NCI-H1930 (cell line): ENCODE data around the gene KHDC4.

Source experiments
- DNase-seq, 2 experiments: peaks; one replicate each; lab custom pipeline; 2025; lab: John Stamatoyannopoulos, UW

KHDC4 gene

DNA sequence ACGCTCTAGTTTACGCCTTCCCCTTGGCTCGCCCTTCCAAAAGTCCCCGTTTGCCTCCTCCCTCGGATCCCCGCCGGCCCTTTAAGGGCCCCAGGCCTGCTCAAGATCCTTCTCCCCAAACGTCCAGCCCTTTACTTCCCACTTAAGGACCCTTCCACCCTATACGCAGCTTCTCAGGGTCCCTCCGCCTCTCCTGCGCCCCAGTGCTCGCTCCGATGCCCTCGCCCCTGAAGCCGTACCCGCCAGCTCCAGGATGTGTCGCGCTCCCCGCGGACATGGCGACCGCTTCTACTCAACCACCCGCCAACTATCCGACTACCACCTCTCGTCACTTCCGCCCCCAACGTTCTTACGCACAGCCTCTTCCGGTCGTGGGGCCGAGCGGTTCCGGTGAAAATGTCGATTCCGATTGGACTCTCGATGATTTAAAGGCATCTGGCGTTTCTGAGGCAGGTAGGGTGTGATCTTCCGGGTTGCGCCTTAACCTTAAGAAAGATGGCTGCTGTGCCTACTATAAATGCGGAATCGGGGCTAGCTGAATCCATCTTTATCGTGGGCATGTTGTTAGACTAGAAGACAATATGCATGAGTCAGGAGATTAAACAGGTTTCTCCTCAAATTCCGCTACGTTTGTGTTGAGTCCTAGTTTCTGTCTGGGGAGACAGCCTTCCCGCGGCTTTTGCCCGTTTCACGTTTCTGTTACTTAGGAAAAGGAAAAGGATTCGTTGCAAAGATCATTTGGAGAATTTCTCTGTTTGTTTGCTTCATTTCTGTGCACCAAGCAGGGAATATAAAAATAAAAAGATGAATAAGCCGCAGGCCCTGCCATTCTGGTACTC is at the start of gene KHDC4:
KHDC4 (minus strand) TSS at position 317 of the 839 bp plus-strand sequence; CDS start at position 277, 40 bp downstream.
- DNase-seq: peak; percentile 98 to 99

DNA sequence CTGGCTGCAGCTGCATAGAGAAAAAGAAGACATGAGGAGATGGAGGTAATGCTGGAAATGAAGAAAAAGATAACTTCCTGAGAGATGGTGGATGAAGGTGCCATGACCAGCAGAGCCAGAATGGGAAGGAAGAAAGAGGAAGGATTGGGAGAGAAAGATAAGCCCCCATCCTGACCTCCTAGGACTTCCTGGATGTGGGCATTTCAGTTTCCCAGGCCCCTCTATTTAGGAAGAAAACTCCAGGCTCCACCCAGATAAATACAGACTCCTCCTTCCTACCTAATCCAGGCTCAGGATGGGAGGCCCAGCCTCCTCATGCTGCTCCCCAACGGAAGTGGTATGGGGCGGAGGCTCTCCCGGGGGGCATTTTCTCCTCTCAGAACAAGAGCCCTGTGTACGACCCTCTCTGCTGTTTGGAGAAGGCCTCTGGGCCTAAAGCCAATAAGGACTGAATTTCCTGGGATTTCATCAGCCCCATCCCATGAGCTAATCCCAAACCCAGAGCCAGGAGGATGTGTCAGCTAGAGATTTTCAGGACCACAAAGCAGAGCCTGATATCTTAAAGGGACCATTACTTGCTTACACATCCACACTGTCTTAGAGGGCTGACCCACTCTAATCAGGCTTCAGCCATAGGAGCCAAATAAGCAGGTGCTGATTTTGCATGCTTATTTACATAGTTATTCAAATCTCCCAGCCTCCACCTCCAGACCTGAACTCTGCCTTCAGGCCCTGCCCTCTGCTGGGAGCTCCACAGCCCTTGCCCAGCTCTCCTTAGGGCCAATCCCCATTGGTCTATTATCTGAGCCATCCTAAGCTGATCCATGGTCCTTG is 49.2 kb upstream of the KHDC4 start:
- peak in 1 of 2 experiments; percentile 68 for DNase-seq

DNA sequence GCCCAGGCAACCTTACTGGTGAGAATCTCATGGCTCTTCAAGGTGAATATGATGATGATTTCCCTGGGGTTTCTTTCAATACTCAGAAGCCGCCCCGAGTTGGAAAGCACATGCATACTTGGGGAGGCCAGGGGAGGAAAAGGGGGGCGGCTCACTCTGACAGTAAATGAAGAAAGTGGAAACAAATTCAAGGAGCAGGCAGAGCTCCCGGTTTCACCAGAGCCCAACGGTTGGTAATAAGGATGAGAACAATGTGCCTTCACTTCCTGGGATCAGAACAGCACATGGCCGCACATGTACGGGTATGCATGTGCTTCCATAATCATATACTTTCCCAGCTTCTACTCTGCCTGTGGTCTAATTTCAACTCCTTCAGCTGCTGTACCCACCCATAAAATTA is 47.9 kb upstream of the KHDC4 start:
- DNase-seq: no peak

DNA sequence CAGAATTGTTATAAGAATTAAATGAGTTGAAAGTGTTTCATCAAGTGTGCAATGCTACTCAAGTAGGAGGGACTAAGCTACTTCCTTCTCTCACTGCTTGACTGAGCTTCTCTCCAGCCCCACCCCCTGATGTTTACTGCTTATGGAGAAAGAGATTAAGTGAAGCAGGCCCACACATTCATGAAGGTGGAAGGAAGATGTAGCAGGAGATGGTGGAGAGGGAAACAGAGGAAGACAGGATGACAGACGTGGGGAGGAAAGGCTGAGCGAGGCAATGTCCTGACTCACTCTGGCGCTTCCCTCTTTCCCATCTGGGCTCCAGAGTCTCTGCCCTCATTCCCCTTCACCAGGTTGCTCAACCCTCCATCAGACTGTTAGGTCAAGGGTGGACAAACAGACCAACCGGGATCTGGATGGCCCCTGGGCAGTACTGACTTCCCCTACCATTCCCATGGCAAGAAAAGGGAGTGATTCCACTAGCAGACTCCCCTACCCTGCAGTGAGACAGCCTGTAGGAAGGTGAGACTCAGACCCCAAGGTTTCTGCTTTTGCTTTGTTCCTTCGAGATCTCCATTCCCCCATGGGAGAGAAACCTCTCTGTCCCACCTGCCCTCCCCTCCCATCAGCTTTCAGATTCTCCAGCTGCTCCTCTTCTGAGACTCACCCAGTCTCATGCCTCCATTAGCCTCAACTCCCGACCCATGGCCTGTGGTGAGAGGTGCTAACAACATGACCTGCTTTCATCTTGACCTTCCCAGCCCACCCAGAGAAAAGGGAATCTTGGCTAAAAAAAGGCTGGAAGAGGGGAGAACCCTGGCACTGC is 47.3 kb upstream of the KHDC4 start:
- DNase-seq: no peak

DNA sequence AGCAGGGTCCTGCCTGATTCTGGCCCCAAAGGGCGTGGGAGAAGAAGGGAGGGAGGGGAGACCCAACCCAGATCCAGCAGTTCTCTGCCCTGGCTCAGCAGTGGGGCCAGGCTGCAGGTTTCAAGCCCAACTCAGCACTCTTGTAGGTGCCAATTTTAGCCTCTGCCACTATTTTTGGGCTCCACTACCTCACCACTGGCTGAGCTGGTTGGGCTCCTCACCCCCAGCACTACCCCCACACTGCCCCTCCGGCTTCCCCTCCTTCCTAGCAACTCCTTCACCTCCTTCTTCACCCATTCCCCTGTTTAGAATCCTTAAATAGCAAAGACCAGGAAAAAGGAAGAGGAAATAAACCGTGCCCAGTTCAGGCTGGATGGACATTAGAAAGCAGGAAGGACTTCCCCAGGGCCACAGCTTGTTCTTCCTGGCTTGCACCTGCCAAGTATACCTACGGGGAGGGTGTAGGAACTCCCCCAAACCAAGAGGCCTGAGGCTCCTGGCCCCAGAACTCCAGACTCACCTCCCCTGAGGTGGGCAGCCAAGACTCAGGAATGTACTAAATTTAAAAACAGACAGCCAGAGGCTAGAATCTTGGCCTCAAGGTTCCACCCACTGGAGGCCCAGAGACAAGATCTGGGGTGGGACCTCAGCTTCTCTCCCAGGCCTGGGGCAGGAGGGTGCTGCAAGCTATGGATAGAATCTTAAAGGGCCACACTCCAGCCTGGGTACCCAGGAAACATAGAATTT is 45.6 kb upstream of the KHDC4 start:
- no peak for DNase-seq

DNA sequence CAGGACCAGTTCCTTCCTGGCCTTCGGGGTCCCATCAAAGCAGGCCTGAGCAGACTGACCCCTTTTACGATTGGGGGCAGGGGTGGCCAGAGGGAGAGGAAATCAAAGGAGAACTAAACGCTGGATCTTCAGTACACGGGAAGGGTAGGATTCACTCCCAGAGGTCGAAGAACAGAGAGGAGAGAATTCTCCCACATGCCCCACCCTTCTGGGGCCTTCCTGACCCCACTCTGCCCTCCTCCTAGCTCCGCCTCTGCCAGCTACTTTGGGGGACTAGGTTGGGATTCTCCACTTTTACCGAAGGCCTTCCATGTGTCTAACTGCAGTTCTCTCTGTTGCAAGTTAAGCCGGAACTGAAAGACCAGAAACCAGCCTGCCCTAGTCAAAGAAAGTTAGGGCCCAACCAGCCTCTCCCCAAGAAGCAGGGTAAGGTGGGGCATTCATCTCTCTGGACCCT is 44.8 kb upstream of the KHDC4 start:
- DNase-seq: no peak

DNA sequence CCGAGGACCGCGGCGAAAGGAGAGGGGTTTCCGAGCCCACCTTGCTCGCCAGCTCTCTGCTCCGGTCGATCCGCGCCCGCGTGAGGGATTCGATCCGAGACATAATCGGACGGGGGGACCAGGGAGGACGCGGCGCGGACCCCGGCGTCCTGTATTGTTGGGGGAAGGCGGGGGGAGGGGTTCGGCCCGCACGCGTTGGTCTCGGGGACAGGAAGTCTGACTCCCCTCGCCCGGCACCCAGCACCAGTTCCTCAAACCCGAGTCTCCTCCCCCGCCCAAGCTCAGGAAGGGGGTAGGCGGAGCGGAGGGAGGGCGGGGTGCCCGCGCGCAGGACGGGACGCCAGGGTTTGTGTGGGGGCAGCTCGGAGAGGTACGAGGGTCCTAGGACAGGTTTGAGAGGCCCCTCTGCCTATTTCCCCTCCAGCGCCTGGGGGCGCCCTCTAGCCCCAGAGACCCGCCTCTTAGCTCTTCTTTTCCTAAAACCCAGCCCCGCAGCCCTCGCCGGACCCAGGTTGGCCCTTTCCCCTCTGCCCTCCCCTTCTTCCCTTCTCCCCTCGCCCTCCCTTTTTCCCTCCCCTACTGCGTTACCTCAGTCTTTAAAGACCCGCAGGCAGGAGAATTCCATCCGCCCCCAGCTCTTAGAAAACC is 44.2 kb upstream of the KHDC4 start, which contains the start of gene ARHGEF2:
ARHGEF2 (minus strand) TSS at position 223 of the 648 bp plus-strand sequence; CDS start at position 103, 120 bp downstream.
- DNase-seq: peak in 1 of 2 experiments; percentile 23

DNA sequence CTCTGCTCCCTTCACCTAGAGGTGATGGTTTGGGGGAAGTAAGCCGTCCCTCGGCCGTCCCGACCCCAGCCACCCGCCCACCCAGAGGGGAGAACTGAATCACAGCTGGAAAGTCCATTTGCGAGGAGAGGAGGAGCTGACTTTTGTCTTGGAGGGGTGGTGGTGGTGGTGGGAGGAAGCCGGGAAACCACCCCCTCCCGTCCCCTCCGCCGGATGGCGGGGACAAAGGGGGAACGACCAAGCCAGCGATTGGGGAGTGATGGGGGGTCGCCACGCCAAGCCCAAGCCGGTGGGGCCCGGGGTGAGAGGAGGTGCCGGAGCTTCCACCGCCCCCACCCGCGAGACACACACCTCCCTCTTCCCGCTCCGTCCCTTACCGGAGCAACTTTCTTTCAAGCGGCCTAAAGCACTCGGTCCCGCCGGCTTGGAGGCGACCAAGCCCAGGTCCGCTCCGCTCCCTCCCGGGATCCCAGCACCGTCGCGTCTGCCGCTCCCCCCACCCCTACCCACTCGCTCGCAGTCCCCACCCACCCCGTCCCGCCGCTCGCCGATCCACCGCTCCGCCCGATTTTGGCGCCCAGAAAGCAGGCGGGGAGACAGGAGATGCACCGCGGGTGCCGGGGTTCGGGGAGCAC is 43.6 kb upstream of the KHDC4 start:
- no peak for DNase-seq

DNA sequence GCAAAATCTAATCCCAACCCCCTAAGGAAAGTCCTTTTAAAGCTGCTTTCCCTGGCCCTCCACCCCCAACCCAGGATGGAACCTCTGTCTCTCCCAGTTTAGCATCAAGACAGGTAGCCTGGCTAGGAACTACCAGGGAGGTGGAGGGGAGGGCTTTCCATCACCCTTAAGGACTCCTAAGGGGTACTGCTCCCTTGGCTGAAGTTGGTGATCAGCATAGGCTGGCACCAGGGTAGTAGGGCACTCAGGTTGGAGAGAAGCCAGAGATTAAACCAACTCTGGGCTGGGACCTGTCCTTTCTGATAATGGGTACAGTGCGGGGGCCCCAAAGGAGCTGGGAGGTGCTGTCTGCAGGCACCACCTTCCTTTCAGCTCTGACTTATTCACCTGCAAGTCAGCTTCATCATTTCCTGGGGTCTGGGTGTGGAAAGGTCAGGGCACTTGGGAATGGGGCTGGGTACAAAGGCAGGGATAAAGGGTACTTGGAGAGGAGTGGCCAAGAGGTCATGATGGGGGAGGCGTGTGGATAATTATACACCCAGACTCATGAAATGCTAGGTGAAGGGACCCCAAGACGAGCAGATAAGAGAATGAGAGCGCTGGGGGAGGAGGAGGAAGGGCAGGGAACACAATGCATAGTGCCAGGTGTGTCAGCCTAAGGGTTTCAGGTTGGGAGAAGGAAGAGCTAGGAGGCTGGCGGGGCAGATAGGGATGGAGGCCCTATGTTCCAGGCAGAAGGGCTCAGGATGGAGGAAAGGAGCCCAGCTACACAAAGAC is 42.9 kb upstream of the KHDC4 start:
- DNase-seq: no peak

DNA sequence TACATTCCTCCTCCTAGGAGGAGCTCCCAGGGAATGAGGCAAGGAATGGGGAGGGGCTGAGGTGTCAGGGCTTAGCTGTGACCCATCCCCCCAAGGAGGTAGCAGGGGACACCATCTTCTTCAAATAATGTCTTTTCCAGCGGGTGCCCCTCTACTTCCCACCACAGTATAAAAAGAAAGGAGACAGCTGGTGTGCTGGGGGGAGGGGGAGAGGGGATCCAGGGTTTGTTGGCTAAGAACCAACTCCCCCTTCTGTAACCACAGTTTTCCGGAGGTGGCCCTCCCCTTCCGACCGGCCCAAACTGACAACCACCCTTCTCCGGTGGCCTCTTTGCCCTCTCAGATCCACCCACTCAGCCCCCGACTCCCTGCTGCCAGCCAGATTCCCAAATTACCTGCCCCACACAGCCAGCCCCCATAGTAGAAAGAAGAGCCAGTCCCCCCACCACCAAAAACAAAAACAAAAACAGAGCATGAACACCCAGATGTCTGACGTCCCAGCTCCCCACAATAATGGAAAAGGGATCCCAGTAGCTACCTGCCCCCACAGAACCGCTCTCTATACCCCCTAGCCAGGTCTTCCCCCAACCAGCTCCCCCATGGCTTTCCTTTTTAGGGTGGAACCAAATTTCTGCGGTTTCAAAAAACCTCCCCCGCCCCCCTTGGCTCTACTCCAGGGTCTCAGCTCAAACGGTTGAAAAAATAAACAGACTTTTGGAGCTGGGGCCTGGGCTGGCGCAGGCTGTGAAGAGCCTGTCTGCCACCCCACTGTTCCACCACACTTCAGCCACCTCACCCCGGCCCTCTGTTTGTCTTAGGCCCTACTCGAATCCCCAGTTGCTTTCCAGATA is 42.1 kb upstream of the KHDC4 start:
- DNase-seq: no peak

DNA sequence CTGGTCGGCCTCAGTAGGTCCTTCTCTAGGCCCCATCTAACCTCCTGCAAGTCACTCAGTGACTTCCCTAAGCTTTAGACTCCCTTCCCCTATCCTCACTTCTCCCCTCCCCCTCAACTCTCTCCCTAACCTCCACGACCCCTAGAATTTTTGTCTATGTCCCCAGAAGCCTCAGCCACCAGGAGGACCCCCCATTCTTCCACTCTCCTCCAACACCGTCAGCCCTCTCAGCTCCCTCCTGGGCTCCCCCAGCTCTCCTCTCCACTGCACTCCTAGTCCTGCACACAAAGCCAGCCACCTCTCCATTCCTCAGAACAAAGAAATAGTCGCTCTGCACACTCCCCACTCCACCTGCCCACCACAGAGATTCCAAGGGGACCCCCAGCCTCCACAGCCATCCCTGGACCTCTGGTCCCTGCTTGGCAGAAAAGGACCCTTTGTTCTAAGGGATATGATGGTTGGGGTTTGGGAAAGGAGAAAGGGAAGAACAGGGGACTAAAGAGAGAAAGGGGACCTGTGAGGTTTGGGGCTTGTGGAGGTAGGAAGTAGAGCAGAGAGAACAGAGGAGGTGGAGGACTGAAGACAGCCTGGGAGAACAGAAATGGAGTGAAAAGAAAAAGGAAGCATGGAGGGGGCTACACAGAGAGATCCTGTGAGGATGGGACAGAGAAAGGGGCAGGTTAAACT is 41.3 kb upstream of the KHDC4 start:
- no peak for DNase-seq

DNA sequence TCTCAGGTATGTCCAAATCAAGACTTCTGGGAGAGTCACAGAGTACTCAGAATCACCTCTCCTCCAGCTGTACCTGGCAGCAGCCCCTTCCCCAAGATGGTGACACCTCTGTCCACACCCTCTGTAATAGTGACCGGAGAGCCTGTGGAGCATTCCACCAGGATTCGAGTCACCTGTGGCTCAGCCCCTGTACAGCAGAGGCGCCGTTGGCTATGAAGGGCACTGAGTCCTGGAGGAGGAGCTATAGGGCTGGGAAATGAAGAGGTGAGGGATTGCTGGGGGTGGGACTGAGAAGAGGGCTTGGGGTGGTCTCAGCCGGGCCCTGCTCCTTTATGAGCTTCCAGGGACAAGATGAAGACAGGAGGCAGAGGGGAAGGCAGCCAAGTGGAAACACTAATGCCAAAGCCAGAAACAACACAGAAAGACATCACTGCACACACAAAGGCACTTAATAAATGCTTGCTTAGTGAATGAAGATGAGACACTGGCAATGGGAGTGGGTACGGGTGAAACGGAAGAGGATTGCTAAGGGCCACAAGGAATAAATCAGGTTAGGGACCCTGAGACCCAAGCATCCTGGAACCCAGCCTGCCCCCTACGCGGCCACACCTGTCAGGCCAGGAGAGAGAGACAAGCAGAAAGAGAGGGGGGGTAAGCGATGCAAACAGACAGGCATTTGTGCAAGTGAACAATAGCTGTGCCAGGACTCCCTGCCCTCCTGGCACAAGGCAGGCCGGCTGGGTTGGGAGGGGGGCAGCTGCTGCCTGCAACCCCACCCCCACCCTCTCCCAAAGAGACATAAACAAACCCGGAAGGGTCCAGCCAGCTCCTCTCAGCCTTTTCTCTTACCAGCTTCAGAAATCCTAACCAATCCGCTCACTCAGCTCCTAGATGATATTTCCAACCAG is 40.2 kb upstream of the KHDC4 start:
- no peak for DNase-seq

DNA sequence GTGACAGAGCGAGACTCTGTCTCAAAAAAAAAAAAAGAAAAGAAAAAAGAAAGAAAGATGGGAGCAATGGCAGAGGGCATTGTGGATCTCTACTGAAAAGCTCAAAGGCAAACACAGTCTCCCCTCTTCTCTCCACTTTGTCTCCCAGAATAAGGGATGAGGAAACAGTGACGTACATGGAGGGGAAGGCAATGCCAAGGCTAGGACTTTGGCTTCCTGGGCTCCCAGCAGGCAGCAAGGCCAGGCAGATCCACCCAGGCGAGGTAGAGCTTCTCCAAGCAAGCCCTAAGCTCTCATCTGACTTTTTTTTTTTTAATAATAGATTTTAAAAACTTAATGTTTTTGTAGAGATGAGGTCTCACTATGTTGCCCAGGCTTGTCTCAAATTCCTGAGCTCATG is 39.5 kb upstream of the KHDC4 start:
- DNase-seq: no peak

DNA sequence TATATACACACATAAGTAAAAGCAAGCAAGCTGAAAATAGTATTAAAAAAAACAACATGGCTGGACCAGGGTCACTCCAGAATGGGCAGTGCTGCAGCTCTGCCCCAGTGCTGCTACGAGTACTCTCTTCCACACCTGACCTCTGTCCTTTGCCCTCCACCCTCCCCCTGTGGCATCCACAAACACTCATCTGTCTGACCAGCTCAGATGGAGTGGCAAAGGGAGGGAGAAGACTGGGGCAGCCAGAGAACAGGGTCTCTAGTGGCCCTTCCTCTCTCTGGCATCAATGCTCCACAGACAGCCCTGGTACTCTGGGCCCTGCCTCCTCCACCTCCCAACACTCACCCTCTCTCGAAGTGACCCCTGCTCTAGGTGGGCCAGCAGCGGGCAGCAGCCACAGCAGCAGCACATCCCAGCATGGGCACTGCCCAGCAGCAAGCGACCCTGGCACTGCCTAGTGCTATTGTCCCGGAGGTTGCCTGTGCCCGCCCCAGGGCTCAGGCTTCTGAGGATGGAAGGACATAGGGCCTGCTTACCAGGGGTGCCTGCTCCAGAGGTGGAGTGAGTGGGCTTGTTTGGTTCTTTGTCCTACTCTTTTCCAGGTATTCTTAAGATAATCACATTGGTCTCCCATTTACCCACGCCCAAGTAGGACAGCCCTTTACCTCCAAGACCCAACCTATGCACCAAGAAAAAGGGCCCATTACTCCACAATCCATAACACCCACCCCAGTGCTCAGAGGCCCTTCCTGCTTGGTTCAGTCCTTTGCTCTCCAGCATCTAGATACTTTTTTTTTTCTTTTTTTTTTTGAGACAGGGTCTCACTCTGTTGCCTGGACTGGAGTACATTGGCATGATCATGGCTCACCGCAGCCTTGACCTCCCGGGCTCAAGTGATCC is 37.9 kb upstream of the KHDC4 start:
- DNase-seq: no peak

DNA sequence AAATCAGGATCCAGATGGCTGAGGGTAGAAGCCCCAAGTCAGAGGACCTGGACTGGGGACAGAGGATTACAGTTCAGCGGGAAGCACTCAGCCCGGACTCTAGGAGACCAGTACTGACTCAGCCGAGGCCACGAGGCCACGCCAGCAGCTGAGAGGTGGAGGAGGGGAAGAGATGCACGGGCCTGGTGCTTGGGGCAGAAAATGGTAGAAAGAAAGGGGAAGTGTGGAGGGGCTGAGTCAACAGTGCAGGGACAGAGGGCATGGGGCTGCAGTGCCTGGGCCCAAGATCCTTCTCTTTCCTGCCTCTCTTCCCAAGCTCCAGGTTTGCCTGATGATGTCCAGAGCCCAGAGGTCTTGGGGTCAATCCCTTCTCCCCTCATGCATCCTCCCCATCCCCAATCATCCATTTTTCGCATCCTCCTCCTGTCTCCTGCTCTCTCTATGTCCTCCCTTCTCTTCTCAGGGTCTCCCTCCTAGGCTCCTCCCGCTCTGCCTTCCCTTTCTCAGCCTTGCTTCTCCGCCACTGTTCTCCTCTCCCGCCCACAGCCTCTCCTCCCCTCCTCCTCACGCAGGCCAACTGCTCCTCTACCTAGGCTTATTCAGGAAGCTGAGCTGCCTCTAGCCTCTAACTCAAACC is 36.4 kb upstream of the KHDC4 start:
- no peak for DNase-seq
